ENCODE measurements around the gene FGFBP2.

FGFBP2 gene

GRCh38 chr4:15968551-15969300, 5.8 kb upstream of the FGFBP2 start:
- Histone ChIP-seq H3K27ac (ENCODE audit: low read length) (no peak overlapping the region), H3K79me2 (ENCODE audit: low read length) (no peaks in the 10 kb centered on the region), H3K27me3 (ENCODE audit: low read depth, low read length) (no peaks in the 10 kb centered on the region), H4K20me1 (ENCODE audit: insufficient read depth, low read length) (no peaks in the 10 kb centered on the region), H3K4me2 (ENCODE audit: low read length) (no peak overlapping the region), H3K4me1 (ENCODE audit: low read length) (peaks cover 4% of the 10 kb centered on the region), H3K9ac (ENCODE audit: low read length) (no peak overlapping the region), H3K36me3 (replicated peaks; ENCODE audit: low read depth, low read length) (no peaks in the 10 kb centered on the region), H2AFZ (ENCODE audit: low read depth, low read length) (no peak overlapping the region), H3K9me3 (ENCODE audit: insufficient read depth, low read length) (no peaks in the 10 kb centered on the region), H3K4me3 (ENCODE audit: low read length) (no peak overlapping the region)
- no peak for TF ChIP-seq EZH2phosphoT487 (IDR thresholded peaks at IDR 0.05; ENCODE audit: low read depth)
- TF ChIP-seq, protein P1, sequence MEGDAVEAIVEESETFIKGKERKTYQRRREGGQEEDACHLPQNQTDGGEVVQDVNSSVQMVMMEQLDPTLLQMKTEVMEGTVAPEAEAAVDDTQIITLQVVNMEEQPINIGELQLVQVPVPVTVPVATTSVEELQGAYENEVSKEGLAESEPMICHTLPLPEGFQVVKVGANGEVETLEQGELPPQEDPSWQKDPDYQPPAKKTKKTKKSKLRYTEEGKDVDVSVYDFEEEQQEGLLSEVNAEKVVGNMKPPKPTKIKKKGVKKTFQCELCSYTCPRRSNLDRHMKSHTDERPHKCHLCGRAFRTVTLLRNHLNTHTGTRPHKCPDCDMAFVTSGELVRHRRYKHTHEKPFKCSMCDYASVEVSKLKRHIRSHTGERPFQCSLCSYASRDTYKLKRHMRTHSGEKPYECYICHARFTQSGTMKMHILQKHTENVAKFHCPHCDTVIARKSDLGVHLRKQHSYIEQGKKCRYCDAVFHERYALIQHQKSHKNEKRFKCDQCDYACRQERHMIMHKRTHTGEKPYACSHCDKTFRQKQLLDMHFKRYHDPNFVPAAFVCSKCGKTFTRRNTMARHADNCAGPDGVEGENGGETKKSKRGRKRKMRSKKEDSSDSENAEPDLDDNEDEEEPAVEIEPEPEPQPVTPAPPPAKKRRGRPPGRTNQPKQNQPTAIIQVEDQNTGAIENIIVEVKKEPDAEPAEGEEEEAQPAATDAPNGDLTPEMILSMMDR (IDR thresholded peaks at IDR 0.05; ENCODE audit: low read depth, low read length), result no peak

GRCh38 chr4:15965325-15965724, 2.4 kb upstream of the FGFBP2 start:
- no peaks in the 10 kb centered on the region for H4K20me1 ChIP-seq (ENCODE audit: insufficient read depth, low read length)
- TF ChIP-seq, protein P1 (IDR thresholded peaks at IDR 0.05; ENCODE audit: low read depth, low read length), result no peak
- TF ChIP-seq EZH2phosphoT487 (IDR thresholded peaks at IDR 0.05; ENCODE audit: low read depth), result no peak
- no peaks in the 10 kb centered on the region for H3K79me2 ChIP-seq (ENCODE audit: low read length)
- H2AFZ ChIP-seq (ENCODE audit: low read depth, low read length), result no peak overlapping the region
- no peak overlapping the region for H3K9ac ChIP-seq (ENCODE audit: low read length)
- peaks cover 14% of the 10 kb centered on the region for H3K4me1 ChIP-seq (ENCODE audit: low read length)
- H3K27ac ChIP-seq (ENCODE audit: low read length), result no peak overlapping the region
- no peaks in the 10 kb centered on the region for H3K36me3 ChIP-seq (replicated peaks; ENCODE audit: low read depth, low read length)
- H3K27me3 ChIP-seq (ENCODE audit: low read depth, low read length), result no peaks in the 10 kb centered on the region
- H3K4me2 ChIP-seq (ENCODE audit: low read length), result no peak overlapping the region
- H3K4me3 ChIP-seq (ENCODE audit: low read length), result no peak overlapping the region
- no peaks in the 10 kb centered on the region for H3K9me3 ChIP-seq (ENCODE audit: insufficient read depth, low read length)

GRCh38 chr4:15964159-15964558, 1.2 kb upstream of the FGFBP2 start:
- TF ChIP-seq, protein P1 (IDR thresholded peaks at IDR 0.05; ENCODE audit: low read depth, low read length), result peak; percentile 18; the same call in 1 of the 2 replicates
- TF ChIP-seq EZH2phosphoT487 (IDR thresholded peaks at IDR 0.05; ENCODE audit: low read depth), result no peak
- no peaks in the 10 kb centered on the region for H3K36me3 ChIP-seq (replicated peaks; ENCODE audit: low read depth, low read length)
- no peaks in the 10 kb centered on the region for H3K27me3 ChIP-seq (ENCODE audit: low read depth, low read length)
- no peaks in the 10 kb centered on the region for H4K20me1 ChIP-seq (ENCODE audit: insufficient read depth, low read length)
- H3K4me1 ChIP-seq (ENCODE audit: low read length), result peaks cover 14% of the 10 kb centered on the region
- H3K9ac ChIP-seq (ENCODE audit: low read length), result no peak overlapping the region
- H3K79me2 ChIP-seq (ENCODE audit: low read length), result no peaks in the 10 kb centered on the region
- H3K27ac ChIP-seq (ENCODE audit: low read length), result no peak overlapping the region
- H3K9me3 ChIP-seq (ENCODE audit: insufficient read depth, low read length), result no peaks in the 10 kb centered on the region
- no peak overlapping the region for H3K4me3 ChIP-seq (ENCODE audit: low read length)
- no peak overlapping the region for H3K4me2 ChIP-seq (ENCODE audit: low read length)
- H2AFZ ChIP-seq (ENCODE audit: low read depth, low read length), result no peak overlapping the region

DNA sequence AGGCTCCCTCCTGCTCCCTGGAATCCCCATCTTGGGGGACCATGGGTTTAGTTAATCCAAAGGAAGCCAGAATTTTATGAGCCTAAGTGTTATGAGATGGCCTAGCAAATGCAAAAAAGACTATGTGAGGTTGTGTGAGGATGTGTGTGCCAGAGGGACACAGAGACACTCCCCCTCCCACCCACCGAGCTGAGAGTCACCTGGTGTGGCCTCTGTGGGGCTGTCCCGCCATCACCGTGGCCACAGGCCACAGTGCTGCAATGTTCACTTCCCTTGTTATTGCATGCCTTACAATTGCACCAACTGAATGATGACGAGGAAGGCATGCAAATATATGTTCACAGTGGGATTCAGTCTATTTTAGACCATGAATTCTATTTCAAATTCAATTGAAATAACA, 601 bp upstream of the FGFBP2 start:
- Histone ChIP-seq H3K4me2 (ENCODE audit: low read length) (peak overlapping the region; percentile 41), H2AFZ (ENCODE audit: low read depth, low read length) (peak overlapping the region; percentile 53; the same call in 1 of the 2 replicates), H3K27ac (ENCODE audit: low read length) (no peak overlapping the region), H4K20me1 (ENCODE audit: insufficient read depth, low read length) (no peaks in the 10 kb centered on the region), H3K4me3 (ENCODE audit: low read length) (peak overlapping the region; percentile 4; the same call in 1 of the 2 replicates), H3K79me2 (ENCODE audit: low read length) (no peaks in the 10 kb centered on the region), H3K4me1 (ENCODE audit: low read length) (peaks cover 14% of the 10 kb centered on the region), H3K27me3 (ENCODE audit: low read depth, low read length) (no peaks in the 10 kb centered on the region), H3K36me3 (replicated peaks; ENCODE audit: low read depth, low read length) (no peaks in the 10 kb centered on the region), H3K9ac (ENCODE audit: low read length) (no peak overlapping the region), H3K9me3 (ENCODE audit: insufficient read depth, low read length) (no peaks in the 10 kb centered on the region)
- TF ChIP-seq, protein P1 (IDR thresholded peaks at IDR 0.05; ENCODE audit: low read depth, low read length), result no peak
- no peak for TF ChIP-seq EZH2phosphoT487 (IDR thresholded peaks at IDR 0.05; ENCODE audit: low read depth)
